Endometrial microvascular endothelial cells (primary cell): ENCODE data around the gene MUC20. TPM values are rescaled to one million over a fixed set of nuclear protein-coding genes. Genes with fewer than 3 reads are reported as not detected.
"Not testable (repeated sequence)": the region's sequence is repeated elsewhere in the genome, so short reads cannot be mapped to it uniquely, and the experiment has no call there.

Source experiments
- in situ Hi-C: cut with HindIII; loops from 2 replicates; pipeline ENCODE4 v1.10.0; 2017; ENCODE audit warnings: low sequenced_read_pairs, low pct_unique_long_range_greater_than_20kb; ENCODE audit errors: inconsistent ontology term
- total RNA-seq: library from RNA; depleted of rRNA; stranded (reverse); fragments of >200 nt; gene quantifications from one replicate; pipeline ENCODE4 v1.2.3, GENCODE V29; 2015; ENCODE audit errors: inconsistent ontology term

Gene MUC20
- total RNA-seq, 1 donor from 2014 or later: 0.37 TPM

DNA sequence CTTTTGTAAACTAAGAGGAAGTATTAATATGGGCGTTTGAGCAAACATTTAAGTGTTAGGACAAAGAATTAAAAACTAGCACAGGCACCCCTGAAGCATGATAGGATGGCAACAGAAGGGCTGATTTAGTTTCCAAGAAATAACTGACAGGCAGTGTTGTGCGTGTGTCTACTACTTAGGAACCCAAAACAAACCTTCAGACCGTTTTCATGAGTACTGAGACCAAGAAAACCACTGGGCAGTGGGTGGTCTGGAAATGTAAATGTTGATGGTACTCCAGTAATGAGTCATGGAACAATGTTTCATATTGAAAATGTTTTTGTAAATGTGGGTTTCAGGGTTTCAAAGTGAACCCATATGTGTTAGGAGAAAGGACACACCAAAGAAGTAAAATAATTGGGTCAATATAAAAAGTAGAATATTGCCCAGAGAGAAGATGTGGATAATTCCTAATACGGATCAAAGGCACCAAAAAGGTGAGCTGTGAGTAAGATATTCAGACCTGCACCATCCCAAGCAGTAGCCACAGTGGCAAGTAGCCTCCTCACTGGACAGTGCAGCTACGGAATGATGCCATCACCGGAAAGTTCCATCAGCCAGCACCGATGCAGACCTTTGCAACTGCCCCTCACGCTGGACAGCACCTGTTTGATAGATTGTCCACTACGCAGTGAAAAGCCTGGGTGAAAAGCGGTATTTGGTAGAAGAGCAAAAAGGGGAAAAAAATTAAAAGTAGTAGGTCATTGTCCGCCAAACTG lies 29.0 kb upstream of the MUC20 start:
- in situ Hi-C loops: not testable (repeated sequence)

DNA sequence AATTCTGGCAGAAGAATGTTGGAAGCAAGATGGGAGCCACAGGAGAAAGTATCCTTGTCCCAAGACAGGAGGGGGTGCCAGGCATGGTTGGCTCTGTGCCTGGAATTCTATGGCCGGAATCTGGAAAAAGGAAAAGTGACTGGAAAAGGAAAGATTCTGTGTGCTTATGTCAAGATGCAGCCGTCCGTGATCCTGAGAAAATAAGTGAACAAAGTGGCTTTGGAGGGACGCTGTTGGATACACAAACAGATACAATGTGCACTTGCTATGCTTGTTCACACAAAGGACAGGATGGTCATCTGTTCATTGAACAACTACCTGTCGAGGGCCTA lies 28.5 kb upstream of the MUC20 start:
- in situ Hi-C loops: no loop called here

DNA sequence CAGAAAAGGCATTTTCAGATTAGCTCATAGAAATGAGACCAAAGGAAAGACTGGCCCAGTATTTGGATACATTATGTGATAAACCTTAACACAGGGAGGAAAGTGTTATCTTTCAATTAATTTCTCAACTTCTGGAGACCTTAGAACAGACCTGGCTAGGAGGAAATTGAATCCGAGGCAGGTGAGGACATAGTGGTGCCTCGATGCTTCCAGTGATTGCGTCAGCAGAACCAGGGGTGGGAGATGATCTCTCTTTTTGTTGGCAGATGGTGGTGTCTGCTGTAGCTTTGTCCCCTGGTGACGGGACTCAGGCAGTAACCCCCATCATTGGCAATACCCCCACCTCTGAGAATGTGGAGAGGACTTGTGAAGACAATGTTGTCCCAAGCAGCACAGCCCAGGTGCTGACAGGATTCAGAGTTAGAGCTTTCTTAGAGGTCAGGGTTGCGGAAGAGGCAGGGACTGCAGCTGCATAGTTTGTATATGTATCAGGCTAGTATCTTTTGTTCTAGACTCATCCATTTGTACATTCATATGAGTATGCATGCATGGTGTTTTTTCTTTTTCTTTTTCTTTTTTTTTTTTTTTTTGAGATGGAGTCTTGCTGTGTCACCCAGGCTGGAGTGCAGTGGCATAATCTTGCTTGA lies 27.9 kb upstream of the MUC20 start:
- in situ Hi-C loops: no loop called here

DNA sequence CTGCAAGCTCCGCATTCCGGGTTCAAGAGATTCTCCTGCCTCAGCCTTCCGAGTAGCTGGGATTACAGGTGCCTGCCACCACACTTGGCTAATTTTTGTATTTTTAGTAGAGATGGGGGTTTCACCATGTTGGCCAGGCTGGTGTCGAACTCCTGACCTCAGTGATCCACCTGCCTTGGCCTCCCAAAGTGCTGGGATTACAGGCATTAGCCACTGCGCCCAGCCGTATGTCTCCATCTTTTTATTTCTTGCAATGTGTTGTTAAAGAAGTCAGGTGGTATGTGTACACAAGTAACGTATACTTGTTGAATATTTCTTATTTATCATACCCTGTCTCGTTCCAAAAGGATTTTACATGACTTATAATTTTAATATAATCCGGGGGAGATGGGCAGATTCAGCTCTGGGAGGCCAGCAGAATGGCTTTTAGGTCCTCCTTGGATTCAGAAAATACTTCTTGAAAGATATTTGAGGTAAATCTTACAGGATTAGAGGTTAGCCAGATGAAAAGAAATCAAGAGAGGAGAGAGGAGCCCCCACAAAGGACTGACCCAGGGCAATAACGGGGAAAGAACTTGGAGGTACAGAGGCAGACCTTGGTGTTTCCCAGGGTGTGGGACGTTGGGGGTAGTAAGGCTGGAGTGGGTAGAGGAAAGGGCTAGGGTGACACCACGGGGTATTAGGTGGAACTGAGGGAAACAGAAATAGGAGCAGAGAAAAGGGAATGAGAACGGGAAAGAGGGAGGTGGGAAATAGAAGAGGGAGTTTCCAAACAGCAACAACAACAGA lies 27.2 kb upstream of the MUC20 start:
- in situ Hi-C loops: no loop called here

DNA sequence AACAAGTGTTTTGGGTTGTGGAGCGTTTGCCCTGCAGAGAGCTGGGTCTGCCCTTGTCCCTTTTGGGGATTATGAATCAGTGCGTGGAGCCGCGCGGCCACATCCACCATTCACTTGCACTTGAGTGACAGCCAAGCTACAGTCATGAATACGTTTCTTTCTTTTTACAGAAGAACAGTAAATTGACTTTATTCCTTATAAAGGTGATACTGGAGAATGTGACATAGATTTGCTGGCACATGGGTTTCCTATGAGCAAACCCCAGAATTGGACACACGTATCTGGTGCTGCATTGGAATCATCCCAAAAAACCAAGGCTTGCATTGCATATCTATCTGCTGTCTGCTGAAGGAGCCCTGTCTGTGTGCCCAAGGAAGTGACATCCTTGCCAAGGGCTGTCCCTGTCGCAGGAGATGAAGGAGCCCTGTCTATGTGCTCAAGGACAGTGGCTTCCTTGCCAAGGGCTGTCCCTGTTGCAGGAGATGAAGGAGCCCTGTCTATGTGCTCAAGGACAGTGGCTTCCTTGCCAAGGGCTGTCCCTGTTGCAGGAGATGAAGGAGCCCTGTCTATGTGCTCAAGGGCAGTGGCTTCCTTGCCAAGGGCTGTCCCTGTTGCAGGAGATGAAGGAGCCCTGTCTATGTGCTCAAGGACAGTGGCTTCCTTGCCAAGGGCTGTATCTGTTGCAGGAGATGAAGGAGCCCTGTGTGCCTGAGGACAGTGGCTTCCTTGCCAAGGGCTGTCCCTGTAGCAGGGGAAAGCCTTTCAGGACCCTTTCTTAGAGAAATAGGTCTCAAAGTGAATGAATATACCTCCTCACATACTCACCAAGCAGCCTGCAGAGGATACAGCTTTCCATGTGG lies 26.3 kb upstream of the MUC20 start:
- in situ Hi-C loops: not testable (repeated sequence)

DNA sequence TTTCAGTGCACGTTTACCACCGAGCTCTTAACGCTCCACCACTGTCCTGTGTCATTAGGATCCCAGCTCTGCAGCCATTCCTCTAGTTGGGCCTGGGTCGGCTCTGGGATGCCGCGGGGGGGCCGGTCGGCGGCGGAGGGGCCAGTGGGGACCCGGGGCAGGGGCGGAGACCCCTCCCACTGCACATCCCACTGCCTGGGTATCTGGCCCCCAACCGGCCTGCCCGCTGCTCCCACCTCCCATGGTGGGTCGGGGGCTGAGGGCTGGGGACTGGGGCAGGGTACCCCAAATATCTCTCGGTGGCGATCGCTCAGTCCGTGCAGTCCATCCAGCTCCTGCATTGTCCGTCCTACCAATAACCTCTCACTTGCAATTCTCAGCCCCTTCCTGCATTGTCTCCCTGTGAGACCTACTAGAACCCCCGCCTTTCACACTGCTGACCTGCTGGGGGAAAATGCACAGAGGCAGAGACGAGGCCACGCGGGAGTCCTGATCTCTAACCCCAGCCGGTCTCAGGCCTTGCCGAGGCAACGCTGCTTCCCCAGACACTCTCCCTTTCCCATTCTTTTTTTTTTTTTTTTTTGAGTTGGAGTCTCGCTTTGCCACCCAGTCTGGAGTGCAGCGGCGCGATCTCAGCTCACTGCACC lies 24.0 kb upstream of the MUC20 start:
- in situ Hi-C loops: no loop called here

DNA sequence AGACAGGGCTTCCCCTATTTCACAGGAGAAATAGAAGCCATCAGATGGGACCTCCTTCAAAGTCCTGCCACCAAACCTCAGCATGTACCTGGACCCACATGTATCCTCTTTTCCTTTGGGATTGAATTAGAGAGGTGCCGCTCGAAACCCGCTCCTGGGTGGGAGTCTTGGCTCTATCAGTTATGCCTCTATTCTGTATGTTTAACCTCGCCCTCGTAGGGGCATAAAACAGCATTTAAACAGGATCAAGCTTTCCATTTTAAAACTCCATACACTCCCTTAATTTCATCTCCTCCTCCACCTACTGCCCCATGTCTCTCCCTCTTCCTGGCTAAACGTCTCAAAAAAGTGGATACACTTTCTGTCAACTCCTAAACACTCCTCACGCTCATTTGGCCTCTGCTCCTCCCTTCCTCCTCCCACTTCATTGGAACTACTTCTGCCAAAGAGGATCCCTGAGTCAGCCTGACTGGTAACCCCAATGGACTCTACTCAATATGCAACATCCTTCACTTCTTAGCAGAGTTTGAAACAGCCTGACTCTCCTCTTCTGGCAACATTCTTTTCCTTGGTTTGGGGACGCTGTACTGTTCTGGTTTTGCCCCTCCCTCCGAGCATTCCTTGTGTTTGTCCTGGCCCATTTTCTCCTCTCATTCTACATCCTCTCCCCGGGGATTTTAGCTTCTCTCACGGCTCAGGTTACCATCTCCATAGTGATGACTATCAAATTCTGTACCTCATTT lies 23.0 kb upstream of the MUC20 start:
- in situ Hi-C loops: no loop called here

DNA sequence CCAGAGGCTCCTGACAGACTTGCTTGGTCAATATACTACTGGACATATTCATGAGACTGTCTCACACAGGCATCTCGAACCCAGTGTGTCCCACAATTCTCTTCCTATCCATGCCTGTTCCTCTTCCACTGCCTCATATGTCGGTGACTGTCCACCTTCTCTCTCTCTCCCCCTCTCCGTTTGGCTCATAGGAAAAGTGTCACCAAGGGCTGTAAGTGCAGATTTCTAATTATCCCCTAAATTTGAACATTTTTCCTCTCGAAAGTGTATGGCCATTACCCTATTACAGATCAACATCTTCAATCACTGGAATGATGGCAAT lies 22.5 kb upstream of the MUC20 start:
- in situ Hi-C loops: no loop called here

DNA sequence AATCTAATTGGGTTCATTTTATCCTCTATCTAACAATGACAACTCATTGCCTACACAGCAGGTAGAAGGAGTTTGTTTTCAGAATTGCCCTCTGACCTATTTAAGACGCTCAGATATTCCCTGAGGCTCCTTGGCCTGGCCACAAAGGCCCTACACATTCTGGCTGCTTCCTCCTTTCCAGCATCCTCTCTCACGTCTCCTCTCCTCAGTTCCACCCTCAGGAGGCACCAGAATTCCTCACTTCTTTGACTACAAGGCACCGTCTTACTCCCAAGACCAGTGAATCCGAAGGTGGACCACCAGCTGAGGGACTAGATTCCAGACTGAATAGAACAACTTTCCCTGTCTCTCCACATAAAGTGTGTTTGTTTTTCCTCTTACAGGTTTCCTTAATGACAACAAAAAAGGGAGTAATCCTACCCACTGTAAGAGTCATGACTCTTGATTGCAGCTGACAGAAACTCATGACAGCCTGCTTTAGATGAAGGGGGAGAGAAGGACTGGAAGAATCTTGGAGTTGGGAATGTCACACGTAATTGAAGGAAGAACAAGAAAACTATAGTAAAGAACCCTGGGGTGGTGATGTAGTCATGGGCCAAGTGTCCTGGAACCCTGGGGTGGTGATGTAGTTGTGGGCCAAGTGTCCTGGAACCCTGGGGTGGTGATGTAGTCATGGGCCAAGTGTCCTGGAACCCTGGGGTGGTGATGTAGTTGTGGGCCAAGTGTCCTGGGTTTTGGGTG lies 22.0 kb upstream of the MUC20 start:
- in situ Hi-C loops: no loop called here

DNA sequence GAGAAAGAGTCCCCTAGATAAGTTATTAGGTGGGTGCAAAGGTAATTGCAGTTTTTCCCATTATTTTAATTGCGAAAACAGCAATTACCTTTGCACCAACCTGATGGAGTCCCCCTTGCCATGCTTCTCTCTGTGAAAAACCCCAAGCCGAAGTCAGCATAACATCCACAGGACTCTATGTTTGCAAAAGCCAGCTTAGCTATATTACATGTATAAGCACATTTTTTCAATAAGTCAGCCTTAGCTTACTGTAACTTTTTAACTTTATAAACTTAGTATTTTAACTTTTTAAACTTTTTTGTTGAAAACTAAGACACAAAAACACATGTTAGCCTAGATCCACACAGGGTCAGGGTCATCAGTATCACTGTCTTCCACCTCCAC lies 21.4 kb upstream of the MUC20 start:
- in situ Hi-C loops: no loop called here

DNA sequence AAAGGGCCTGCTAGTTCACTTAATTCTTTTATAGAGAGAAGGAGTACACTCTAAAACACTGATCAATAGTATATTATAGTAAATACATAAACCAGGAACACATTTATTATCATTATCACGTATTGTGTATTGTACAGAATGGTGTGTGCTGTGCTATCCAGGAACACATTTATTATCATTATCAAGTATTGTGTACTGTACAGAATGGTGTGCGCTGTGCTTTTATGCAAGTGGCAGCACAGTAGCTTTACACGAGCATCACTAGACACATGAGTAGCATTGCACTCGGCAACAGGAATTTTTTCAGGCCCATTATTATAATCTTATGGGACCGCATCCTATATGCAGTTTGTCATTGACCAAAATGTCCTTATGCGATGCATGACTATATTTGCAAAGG lies 20.9 kb upstream of the MUC20 start:
- in situ Hi-C loops: no loop called here

DNA sequence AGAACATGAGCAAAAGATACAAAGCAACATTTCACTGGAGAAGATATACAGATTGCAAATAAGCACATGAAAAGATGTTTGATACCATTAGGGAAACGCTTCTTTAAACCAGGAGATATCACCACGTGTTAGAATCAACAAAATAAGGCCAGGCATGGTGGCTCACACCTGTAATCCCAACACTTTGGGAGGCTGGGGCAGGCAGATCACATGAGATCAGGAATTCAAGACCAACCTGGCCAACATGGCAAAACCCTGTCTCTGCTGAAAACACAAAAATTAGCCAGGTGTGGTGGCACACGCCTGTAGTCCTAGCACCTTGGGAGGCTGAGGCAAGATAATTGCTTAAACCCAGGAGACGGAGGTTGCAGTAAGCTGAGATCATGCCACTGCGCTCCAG lies 20.5 kb upstream of the MUC20 start:
- in situ Hi-C loops: no loop called here

DNA sequence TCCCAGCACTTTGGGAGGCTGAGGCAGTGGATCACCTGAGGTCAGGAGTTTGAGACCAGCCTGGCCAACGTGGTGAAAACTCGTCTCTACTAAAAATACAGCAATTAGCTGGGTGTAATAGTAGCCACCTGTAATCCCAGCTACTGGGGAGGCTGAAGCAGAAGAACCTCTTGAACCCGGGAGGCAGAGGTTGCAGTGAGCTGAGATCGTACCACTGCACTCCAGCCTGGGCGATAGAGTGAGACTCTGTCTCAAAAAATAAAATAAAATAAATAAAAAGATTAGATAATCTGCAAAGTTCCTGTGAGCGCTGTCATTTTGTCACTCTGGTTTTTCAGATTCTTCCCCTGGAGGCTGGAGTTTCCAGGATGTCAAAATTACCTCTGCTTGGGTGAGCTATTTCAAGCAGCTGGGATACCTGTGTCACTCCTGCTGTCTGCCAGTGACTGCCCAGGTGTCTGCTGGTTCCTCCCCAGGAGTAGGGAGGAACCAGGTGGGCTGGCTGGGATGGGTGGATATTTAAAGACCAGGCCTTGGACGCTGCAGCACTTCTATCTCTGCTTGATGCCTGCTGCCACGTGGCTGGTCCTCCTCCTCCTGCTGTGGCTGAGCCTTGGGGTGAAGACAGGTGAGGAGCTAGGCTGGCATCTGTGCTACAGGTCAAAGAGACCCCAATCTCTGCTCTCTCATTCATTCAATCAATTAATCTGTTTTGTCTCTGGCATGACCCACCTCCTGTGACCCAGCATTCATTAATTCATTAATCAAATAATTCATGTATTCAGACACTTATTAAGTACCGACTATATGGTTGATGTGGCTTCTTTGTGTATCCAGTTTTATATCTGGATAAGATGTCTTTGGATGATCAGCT lies 19.5 kb upstream of the MUC20 start:
- in situ Hi-C loops: no loop called here

DNA sequence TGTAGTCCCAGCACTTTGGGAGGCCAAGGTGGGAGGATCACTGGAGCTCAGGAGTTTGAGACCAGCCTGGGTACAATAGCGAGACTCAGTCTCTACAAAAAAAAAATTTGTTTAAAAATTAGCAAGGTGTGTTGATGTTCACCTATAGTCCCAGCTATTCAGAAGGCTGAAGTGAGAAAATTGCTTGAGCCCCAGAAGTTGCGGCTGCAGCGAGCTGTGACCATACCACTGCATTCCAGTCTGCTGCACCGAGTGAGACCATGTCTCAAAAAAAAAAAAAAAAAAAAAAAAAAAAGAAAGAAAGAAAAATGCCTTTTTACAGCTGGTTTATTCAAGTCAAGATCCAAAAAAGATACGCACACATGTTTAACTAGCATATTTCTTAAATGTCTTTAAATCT lies 17.0 kb upstream of the MUC20 start:
- in situ Hi-C loops: no loop called here

DNA sequence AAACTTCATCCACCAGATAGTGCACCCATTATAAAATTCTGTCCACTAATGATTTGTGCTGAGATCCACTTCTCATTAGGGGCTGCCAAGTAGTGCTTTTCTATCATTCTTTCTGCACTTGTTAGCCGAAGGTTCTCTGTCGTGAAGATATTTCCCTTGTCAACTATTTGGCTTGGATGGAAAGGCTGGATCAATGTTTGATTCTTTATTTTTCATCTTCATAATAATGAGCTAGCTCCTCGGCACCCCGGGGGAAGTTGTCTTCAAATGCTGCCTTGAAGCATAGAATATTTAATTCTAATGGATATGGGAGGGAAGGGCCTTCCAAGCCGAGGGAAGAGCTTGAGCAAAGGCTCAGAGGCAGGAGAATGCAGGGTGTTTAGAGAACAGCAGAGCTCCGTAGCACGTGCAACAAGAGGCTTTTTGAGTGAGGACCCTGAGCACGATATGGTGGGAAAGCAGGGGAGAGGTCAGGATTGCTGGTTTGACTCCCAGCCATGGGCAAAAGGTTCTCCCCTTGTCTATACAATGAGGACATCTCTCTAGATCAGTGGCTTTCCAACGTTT lies 16.3 kb upstream of the MUC20 start:
- in situ Hi-C loops: no loop called here
